ENCODE results near the gene SHISA5. TPM values are rescaled to one million over a fixed set of nuclear protein-coding genes. Genes with fewer than 3 reads are reported as not detected.
"Not testable (repeated sequence)": the region's sequence is repeated elsewhere in the genome, so short reads cannot be mapped to it uniquely, and the experiment has no call there.

SHISA5 gene
- total RNA-seq, 1 donor from 2014 or later: 244 TPM

DNA sequence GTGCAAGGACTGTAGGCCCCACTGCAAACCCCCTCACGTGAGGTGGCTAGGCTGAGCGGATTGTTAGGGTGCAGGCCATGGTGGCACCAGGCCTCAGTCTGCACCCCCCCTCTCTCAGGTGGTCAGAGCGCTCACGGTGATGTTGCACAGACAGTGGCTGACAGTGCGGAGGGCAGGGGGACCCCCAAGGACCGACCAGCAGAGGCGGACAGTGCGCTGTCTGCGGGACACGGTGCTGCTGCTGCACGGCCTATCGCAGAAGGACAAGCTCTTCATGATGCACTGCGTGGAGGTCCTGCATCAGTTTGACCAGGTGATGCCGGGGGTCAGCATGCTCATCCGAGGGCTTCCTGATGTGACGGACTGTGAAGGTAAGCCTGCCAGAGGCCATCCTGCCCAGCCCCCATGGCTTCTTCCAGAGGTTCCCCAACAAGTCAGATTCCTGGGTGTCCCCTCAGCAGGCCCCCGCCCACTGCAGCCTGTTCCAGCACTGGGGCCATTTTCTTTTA, 39.2 kb downstream of the SHISA5 start:
- intact Hi-C loops (cut with micrococcal nuclease): loop anchor here (1.0 kb wide), 1 partner anchor 9 kb away; no protein-coding TSS in a partner anchor

DNA sequence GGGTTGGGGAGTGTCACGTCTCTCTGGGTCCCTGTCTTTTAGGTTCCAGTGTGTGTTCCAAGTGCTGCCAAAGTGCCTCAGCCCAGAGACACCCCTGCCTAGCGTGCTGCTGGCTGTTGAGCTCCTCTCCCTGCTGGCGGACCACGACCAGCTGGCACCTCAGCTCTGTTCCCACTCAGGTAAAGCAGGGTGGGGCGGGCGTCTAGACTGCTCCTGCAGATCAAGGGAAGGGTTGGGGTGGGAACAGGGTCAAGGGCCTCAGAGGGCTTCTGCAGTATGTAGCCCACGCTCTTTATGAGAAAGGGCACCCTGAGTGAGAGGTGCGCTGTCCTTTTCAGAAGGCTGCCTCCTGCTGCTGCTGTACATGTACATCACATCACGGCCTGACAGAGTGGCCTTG, 40.3 kb downstream of the SHISA5 start:
- intact Hi-C loops (cut with micrococcal nuclease): no loop called here

DNA sequence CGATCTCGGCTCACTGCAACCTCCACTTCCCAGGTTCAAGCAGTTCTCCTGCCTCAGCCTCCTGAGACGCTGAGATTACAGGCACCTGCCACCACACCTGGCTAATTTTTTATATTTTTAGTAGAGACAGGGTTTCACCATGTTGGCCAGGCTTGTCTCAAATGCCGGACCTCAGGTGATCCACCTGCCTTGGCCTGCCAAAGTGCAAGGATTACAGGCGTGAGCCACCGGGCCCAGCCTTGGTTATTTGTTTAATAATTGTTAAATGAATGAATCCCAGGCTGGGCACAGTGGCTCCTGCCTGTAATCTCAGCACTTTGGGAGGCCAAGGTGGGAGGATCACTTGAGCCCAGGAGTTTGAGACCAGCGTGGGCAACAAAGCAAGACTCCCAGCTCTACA, 42.2 kb downstream of the SHISA5 start:
- intact Hi-C loops (cut with micrococcal nuclease): not testable (repeated sequence)

DNA sequence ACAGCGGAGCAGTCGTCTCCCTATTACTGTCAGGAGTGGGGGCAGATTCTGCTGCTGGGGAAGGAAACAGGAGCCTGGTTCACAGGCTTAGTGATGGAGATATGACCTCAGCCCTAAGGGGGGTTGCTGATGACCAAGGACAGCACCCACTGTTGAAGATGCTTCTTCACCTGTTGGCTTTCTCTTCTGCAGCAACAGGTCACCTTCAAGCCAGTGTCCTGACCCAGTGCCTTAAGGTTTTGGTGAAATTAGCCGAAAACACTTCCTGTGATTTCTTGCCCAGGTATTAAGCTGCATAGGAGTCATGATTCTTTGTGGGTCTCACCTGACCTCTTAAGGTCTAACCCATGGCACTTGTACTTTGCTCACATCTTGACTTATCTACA, 43.5 kb downstream of the SHISA5 start:
- intact Hi-C loops (cut with micrococcal nuclease): no loop called here

DNA sequence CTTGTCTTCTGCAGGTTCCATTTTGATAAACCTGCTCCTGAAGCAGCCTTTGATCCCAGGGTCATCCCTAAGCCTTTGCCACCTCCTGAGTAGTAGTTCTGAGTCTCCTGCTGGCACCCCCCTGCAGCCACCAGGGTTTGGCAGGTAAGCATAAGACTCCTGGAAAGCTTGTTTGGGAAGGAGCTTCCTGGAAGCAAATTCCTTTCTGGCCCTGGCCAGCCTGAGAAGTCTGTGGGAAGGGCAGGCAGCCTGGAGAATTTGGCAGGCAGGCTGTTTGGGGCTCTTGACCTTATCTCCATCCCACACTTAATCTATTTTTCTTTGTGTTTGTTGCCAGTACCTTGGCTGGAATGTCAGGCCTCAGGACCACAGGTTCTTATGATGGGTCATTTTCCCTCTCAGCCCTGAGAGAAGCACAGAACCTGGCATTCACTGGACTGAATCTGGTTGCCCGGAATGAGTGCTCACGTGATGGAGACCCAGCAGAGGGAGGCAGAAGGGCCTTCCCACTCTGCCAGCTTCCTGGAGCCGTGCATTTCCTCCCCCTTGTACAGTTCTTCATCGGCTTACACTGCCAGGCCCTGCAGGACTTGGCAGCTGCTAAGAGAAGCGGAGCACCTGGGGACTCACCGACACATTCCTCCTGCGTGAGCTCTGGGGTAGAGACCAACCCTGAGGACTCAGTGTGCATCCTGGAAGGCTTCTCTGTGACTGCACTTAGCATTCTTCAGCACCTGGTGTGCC, 44.0 kb downstream of the SHISA5 start:
- intact Hi-C loops (cut with micrococcal nuclease): no loop called here

DNA sequence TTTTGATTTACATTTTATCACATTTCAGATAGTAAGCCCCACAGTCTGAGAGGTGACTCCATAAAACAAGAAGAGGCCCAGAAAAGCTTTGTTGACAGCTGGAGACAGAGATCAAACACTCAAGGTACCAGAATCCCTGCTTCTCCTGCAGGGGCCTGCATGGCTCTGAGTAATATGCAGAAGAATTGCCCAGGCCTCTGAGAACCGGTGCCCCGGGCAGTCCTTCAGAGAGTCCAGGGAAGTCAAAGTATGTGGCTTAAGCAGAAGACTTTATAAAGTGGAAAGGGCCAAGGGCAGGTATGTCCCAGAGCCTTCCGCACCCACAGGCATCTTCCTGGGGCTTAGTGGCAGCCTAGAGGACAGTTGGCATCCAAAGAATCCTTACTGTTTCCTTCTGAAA, 44.6 kb downstream of the SHISA5 start:
- intact Hi-C loops (cut with micrococcal nuclease): no loop called here

DNA sequence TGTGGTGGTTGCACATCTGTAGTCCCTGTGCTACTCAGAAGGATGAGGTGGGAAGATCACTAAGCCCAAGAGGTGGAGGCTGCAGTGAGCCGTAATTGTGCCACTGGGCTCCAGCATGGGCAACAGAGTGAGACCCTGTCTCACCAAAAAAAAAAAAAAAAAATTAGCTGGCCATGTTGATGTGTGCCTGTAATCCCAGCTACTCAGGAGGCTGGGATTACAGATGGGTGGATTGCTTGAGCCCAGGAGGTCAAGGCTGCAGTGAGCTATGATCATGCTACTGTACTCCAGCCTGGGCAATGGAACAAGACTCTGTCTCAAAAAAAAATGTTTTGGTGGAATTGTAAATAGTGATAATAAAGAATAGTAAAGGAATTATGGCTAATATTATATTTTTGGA, 47.5 kb downstream of the SHISA5 start:
- intact Hi-C loops (cut with micrococcal nuclease): no loop called here

DNA sequence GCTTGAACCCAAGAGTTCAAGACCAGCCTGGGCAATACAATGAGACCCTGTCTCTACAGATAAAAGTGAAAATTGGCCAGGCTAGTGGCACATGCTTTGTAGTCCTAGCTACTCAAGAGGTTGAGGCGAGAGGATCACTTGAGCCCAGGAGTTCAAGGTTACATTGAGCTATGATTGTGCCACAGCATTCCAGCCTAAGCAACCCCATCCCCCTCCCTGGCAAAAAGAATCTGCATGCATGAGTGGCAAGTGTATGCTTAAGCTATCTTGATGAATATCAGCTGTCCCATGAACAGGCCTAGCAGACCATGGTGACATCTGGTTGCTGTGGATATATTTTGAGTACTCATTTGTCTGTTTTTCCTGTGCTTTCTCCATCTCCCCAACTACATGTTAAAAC, 52.7 kb downstream of the SHISA5 start:
- intact Hi-C loops (cut with micrococcal nuclease): no loop called here

DNA sequence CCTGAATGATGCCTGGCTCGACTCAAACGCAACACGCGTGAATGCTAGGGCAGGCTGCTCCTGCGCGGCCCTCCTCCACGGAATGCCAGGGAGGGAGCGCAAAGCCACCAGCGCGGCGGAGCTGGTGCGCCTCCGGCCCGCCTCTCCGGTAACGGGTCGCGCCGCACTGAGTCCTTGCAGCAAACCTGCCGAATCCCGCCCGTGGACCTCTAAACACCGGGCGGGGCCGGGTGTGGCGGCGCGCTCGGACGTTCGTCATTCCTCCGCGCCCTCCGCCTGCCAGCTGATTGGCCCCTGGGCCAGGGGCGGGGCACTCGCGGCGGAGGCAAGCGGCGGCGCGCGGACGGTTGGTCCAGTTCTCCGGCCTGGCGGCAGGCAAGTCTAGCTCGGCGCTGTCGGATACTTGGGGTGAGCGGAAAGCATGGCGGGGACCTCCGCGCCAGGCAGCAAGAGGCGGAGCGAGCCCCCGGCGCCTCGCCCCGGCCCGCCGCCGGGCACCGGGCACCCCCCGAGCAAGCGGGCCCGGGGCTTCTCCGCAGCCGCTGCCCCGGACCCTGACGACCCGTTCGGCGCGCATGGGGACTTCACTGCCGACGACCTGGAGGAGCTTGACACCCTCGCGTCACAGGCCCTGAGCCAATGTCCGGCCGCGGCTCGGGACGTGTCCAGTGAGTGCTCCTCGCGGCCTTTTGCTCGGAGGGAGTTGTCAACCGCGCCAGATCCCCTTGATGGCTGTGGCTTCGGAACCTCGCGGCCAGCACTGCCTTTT, 57.4 kb downstream of the SHISA5 start, which contains the start of gene ATRIP:
Gene ATRIP, plus strand, starts transcription at position 313 of the 769 bp plus-strand sequence. Its CDS starts 109 bp downstream, at position 422.
- intact Hi-C loops (cut with micrococcal nuclease): loop anchor here (1.0 to 10.0 kb wide), 9 partner anchors 10 to 1491 kb away; partner anchors contain the start of genes ARIH2, CELSR3, NME6 and PFKFB4

DNA sequence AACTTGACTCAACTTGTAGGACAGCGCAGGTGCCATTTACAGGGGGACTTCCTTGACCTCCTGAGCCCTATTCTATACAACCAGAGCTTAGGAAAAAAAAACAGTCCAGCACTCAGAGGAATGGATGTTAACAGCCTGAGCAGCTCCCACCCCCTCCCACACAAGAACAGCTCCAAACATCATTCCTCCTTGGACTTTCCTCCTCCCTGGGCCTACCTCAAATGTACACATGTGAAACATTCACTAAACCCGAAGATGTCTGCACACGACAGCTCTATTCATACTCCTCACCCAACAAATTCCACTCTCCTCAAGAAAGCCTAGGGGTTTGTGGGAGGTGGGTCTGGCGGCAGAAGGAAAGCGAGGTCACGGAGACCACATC, 57.9 kb downstream of the SHISA5 start:
- intact Hi-C loops (cut with micrococcal nuclease): loop anchor here (1.0 to 10.0 kb wide), 9 partner anchors 10 to 1491 kb away; partner anchors contain the start of genes ARIH2, CELSR3, NME6 and PFKFB4

DNA sequence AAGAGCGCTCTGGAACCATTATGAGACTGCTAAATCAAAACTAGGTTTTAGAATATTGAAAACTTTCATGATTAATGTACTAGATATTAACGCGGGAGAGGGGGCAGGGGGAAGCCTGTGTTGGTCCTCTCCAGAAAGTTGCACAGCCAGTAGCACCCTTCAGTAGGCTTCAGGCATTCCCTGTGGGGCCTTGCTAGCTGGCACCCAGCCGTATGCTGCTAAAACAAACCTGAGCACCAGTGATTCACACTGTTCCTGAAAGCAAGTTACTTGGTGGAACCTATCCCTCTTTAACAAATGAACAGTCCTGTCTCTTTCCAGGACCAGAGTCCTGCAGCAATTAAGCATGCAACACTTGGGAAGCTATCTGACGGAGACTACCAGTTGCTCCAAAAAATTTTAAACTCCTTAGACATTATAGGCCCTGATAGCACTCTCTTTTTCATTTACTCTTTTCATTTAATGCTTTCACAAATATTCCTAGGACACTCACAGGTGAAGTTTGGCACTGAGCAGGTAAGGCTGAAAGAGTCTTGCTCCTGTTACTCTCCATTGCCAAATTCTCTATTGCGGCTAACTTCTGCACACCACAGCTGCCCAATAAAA, 58.6 kb downstream of the SHISA5 start:
- intact Hi-C loops (cut with micrococcal nuclease): loop anchor here (5.0 to 10.0 kb wide), 3 partner anchors 219 to 1492 kb away; partner anchors contain the start of genes ARIH2 and CELSR3

DNA sequence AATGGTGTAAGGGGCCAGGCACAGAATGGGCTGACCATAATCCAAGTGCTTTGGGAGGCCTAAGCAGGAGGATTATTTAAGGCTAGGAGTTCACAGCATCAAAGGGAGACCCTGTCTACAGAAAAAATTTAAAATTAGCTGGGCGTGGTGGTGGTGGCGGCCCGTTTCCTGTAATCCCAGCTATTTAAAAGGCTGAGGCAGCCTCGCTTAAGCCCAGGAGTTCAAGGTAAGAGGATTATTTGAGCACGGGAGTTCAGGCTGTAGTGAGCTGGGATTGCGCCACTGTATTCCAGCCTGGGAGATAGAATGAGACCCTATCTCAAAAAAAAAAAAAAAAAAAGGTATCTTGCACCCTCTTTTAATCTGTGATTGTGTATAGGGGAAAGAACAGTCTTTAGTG, 62.0 kb downstream of the SHISA5 start:
- intact Hi-C loops (cut with micrococcal nuclease): loop anchor here (2.0 to 10.0 kb wide), 5 partner anchors 167 to 1857 kb away; partner anchors contain the start of genes ARIH2, CDC25A, CELSR3 and HYAL3

DNA sequence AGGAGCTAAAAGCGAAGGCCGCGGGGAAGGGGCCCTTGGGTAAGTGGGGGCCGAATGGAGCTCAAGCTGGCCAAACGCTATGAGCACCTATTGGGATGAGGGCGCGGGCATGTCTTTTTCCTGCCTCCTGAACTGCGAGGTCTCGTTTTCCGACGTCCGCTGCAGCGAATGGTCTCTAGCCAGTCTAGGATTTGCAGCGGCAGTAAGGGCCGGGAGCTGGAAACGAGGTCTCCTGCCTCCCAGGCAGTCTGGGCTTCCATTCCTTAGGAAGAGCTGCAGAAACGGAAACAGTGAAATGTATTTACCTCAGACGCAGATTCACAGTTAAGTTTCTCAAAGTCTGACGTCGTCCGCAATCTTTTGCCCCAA, 63.4 kb downstream of the SHISA5 start:
- intact Hi-C loops (cut with micrococcal nuclease): loop anchor here (1.0 to 10.0 kb wide), 15 partner anchors 26 to 1858 kb away; partner anchors contain the start of genes ARIH2, CDC25A, CELSR3 and HYAL3

DNA sequence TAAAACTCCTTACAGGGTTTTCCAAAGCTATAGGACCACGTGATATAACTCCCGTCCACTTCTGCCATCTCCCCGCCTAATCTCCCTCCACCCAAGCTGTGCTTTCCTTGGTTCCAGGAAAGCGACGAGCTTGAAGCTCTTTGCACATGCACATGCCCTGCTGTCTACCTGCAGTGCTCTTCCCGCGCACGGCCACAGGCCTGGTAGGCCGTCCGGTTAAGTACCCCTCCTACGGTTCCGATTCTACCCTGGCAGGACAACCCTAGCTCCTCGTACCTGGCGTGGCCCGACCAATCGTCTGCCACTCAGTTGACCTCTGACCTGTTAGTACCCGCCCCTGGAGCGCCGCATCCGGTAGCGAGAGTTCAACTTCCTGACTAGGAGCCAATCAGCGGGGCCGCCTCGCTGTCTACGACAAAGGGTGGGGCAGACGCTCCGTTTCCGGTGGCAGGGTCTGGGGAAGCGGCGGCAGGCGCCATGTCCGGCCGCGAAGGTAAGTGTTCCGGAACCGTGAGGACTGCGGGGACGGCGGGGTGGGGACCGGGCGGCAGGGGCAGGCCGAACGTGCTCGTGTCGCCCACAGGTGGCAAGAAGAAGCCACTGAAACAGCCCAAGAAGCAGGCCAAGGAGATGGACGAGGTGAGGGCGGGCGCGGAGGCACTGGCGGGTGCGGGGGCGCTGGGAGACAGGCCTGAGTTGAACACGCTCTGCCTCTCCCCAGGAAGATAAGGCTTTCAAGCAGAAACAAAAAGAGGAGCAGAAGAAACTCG, 64.0 kb downstream of the SHISA5 start, which contains the start of the genes CCDC51 and TMA7:
Gene CCDC51, minus strand, starts transcription at position 300 of the 770 bp plus-strand sequence. CDS start 4,991 bp downstream, outside the sequence.
Gene TMA7, plus strand, starts transcription at position 438 of the 770 bp plus-strand sequence. Its CDS starts 40 bp downstream, at position 478.
- intact Hi-C loops (cut with micrococcal nuclease): loop anchor here (1.0 to 10.0 kb wide), 15 partner anchors 26 to 1859 kb away; partner anchors contain the start of genes ARIH2, CDC25A, CELSR3 and HYAL3

DNA sequence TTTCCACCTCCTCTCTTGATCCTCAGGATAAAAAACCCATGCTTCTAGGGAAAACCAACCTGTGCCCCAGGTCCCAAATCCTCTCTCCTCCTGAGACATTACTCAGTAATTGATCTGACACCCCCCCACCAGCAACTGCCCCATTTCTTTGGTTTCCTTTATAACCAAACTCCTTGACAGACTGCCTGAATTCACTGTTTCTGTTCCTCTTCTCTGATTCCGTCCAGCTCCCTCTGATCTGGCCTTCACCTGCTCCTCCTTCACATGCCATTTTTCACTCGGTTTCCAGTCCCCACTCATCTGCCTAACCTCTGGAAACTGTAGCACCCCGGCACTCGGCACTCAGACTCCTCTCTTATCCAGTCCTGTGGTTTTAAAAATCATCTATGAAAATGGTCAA, 66.2 kb downstream of the SHISA5 start:
- intact Hi-C loops (cut with micrococcal nuclease): no loop called here

DNA sequence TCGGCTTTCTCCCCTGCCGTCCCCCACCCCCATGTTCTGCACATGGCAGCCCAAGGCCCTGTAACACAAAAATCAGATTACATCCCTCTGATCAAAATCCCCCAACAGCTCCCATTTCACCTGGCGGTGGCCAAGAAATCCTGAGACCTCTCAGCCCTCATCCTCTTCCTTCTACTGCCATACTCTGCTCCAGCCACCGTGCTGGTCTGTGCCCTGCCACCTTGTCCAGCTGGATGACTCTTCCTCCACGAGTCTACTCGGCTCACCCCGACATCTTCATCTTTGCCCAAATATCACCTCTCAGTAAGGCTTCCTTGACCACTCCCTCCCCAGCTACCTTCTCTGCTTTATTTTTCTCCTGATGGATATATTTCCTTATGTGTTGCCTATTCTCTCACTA, 67.1 kb downstream of the SHISA5 start:
- intact Hi-C loops (cut with micrococcal nuclease): loop anchor here (1.0 kb wide), 6 partner anchors 9 to 205 kb away; partner anchors contain the start of gene ATRIP

DNA sequence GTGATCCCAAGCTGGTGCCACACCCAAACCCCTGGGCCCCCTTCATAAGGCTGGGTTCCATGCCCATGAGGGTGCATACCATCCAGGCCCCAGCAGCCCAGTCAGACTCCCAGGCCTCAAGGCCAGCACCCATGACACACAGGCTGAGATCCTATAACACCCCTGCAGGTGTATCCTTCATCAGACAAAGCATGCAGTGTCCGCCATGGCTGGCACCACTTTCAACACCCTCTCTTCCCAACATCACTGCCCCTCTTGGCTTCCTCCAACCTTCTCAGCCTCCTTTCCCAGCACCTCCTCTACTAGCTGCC, 67.5 kb downstream of the SHISA5 start:
- intact Hi-C loops (cut with micrococcal nuclease): loop anchor here (1.0 kb wide), 6 partner anchors 10 to 204 kb away; partner anchors contain the start of gene ATRIP

DNA sequence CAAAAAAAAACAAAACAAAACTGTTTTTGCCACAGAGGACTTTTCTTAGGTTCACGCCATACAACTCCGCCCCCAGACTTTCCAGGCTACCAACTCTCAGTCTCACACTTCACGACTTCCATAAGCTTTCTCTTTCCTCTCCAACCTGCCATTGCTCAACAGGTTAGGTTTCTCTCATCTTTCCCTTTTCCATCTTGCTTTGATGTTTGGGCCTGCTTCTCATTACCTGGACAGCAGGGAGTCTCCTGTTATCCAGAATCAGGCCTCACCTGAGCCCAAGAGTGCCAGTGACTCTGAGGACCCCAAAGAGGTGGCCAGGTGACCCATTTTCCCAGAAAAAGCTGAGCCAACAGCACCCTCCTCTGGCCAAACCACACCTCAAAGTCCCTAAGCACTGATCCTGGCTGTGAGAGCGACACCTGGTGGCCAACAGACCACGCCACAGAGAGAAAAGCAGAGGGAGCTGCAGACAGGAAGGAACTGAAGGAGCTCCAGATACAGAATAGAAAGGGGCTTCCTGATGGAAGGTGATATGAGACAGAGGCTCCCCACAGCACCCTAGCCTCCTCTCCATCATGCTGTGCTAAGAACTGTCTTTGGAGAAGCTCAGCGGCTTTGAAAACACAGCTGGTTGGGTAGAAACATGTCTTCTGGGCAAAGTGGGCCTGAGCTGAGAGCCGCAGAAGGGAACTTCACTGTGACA, 68.0 kb downstream of the SHISA5 start:
- intact Hi-C loops (cut with micrococcal nuclease): loop anchor here (1.0 kb wide), 6 partner anchors 10 to 204 kb away; partner anchors contain the start of gene ATRIP

DNA sequence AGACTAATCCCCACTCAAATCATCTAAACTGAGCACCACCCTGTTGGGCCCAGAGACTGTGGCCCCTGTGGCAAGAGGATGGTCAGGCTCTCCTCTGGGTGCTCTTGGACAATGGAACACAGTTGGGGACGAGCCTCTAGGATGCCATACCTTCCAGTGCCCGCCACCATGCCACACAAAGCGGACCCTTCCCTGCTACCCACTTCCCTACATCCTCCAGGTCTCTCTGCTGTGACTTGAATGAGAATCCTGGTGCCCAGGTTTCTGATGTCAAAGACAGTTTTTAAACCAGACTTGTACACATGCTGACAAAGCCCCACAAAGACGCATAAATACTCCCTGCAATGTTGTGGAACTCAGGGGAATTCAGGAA, 68.8 kb downstream of the SHISA5 start:
- intact Hi-C loops (cut with micrococcal nuclease): no loop called here
